Activated CD8-positive, alpha-beta T cell treated with anti-CD3 and anti-CD28 coated beads, Interleukin-2, amount 10 ng/mL, durations not matched to agents 7 days and 5 days (primary cell): ENCODE results near the gene CTIF. TPM values are rescaled to one million over a fixed set of nuclear protein-coding genes. Genes with fewer than 3 reads are reported as not detected.

Source experiments
- ATAC-seq: fragments of 150-1000 bp; cut with Tn5 transposase; one replicate; pipeline ENCODE4 v1.10.0; 2021; ENCODE audit warnings: moderate library complexity
- CTCF ChIA-PET: fragments of 350-600 bp; sonication (Branson Sonifier 250); formaldehyde crosslinking; loops from one replicate; lab custom pipeline; 2021; ENCODE audit warnings: antibody characterized with exemption; lab: Charles Lee
- POLR2A ChIA-PET: fragments of 350-600 bp; sonication (Branson Sonifier 250); formaldehyde crosslinking; loops from one replicate; lab custom pipeline; 2021; ENCODE audit warnings: antibody characterized with exemption; lab: Charles Lee
- DNase-seq: peaks from one replicate; pipeline ENCODE4 v3.0.0-alpha.2; 2020
- H3K27ac Mint-ChIP-seq: one replicate; pipeline ENCODE4 v1.8.0; 2021; ENCODE audit warnings: mild to moderate bottlenecking, mixed read lengths
- H3K27me3 Mint-ChIP-seq: one replicate; pipeline ENCODE4 v1.8.0; 2021; ENCODE audit warnings: low read depth, mixed read lengths
- H3K36me3 Mint-ChIP-seq: one replicate; pipeline ENCODE4 v1.8.0; 2021; ENCODE audit warnings: low read depth, mixed read lengths
- H3K4me1 Mint-ChIP-seq: one replicate; pipeline ENCODE4 v1.8.0; 2021; ENCODE audit warnings: low read depth, mixed read lengths
- H3K4me3 Mint-ChIP-seq: one replicate; pipeline ENCODE4 v1.8.0; 2021; ENCODE audit warnings: mild to moderate bottlenecking, mixed read lengths
- H3K9me3 Mint-ChIP-seq: one replicate; pipeline ENCODE4 v1.8.0; 2022; ENCODE audit warnings: mixed read lengths; ENCODE audit not compliant: insufficient read depth
- total RNA-seq, 2 experiments: library from RNA; stranded (reverse); gene quantifications; one replicate each; pipeline ENCODE4 v1.2.3, GENCODE V29; 2021

CTIF gene
- total RNA-seq, 2 experiments from 2014 or later, result 1.3 to 2.1 TPM

DNA sequence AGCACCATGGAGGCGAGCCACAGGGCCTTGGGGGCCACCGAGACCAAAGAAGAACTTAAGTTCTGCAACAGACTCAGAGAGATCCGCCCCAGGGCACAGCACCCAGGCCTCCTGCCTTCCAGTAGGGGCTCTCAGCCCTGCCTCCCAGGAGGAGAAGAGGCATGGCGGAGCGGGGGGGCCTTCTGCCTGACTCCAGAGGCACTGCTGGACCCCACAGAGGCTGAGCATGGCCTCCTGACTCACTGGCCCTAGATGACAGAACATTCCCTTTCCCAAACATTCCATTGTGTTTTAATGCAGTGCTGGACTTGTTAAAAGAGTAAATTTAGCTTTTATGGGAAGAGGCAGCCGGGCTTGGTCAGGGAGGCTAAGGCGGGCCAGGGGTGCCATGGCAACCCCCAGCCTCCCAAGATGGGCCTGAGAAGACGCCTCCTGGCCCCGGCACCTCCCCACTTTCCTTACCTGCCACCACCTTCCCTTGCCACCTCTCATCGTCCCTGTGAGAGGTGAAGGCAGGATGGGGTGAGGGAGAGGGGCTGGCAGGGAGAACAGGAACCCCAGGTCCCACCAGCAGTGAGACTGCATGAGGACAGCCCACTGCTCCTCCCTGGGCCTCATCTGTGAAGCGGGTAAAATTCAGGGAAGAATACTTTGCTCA lies 346.6 kb downstream of the CTIF start:
- Mint-ChIP-seq H3K27me3 (peaks cover 2% of the 10 kb centered on the region), H3K9me3 (no peaks in the 10 kb centered on the region), H3K4me3 (no peak overlapping the region), H3K36me3 (no peaks in the 10 kb centered on the region), H3K4me1 (peaks cover 7% of the 10 kb centered on the region), H3K27ac (peak overlapping the region; percentile 9)
- ChIA-PET CTCF (no interaction called here), POLR2A (no interaction called here)
- DNase-seq, result no peak
- no peak for ATAC-seq

GRCh38 chr18:48885924-48886400 lies 347.1 kb downstream of the CTIF start:
- no peak overlapping the region for H3K4me3 Mint-ChIP-seq
- H3K36me3 Mint-ChIP-seq, result no peaks in the 10 kb centered on the region
- CTCF ChIA-PET, result no interaction called here
- no peak for ATAC-seq
- DNase-seq, result no peak
- H3K9me3 Mint-ChIP-seq, result no peaks in the 10 kb centered on the region
- peak overlapping the region; percentile 4 for H3K27ac Mint-ChIP-seq
- H3K4me1 Mint-ChIP-seq, result peaks cover 1% of the 10 kb centered on the region
- POLR2A ChIA-PET, result no interaction called here
- H3K27me3 Mint-ChIP-seq, result peaks cover 2% of the 10 kb centered on the region

- H3K9me3 Mint-ChIP-seq, result no peaks in the 10 kb centered on the region
- H3K36me3 Mint-ChIP-seq, result no peaks in the 10 kb centered on the region
- no peak for ATAC-seq
- H3K27me3 Mint-ChIP-seq, result peaks cover 2% of the 10 kb centered on the region
- H3K27ac Mint-ChIP-seq, result no peak overlapping the region
- no peak for DNase-seq
- ChIA-PET CTCF (no interaction called here), POLR2A (no interaction called here)
- no peak overlapping the region for H3K4me3 Mint-ChIP-seq
- H3K4me1 Mint-ChIP-seq, result no peaks in the 10 kb centered on the region
Measured at GRCh38 chr18:48886520-48887293, 347.9 kb downstream of the CTIF start.

DNA sequence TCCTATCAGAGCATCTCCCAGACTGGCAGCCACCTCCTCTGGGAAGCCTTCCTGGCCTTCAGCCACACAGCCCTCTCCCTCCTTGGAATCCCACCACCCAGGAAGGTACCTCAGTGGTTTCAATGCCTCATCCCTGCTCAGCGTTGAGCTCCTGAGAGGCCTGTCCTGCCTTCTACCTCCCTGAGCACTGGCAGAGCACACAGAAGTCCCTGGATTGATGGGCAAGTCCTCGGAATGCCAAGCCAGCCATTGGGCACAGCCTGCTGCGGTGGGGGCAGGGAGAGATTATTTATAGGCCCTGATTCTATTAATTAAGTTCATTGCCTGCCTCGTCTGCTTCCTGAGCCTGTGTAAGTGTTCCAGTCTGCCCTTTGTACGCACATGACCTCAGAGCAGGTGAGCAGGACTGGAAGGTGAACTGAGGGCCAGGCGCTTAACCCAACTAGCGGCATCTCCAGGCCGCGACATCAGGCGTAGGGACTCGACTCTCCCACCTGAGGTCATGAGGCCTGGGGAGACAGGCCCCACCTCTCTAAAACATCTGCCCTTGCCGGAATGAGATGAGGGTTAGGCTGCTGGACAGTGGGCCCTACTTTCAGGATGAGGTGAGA lies 348.6 kb downstream of the CTIF start:
- no peaks in the 10 kb centered on the region for H3K9me3 Mint-ChIP-seq
- peak overlapping the region; percentile 34 for H3K27ac Mint-ChIP-seq
- H3K27me3 Mint-ChIP-seq, result peaks cover 2% of the 10 kb centered on the region
- H3K36me3 Mint-ChIP-seq, result no peaks in the 10 kb centered on the region
- ChIA-PET POLR2A (no interaction called here), CTCF (no interaction called here)
- no peak for ATAC-seq
- H3K4me1 Mint-ChIP-seq, result no peaks in the 10 kb centered on the region
- no peak overlapping the region for H3K4me3 Mint-ChIP-seq
- DNase-seq, result no peak

GRCh38 chr18:48887905-48888772 lies 349.3 kb downstream of the CTIF start:
- no peaks in the 10 kb centered on the region for H3K36me3 Mint-ChIP-seq
- DNase-seq (no peak), ATAC-seq (no peak)
- CTCF ChIA-PET, result no interaction called here
- H3K27ac Mint-ChIP-seq, result no peak overlapping the region
- no peaks in the 10 kb centered on the region for H3K9me3 Mint-ChIP-seq
- POLR2A ChIA-PET, result no interaction called here
- H3K4me1 Mint-ChIP-seq, result no peaks in the 10 kb centered on the region
- H3K27me3 Mint-ChIP-seq, result peaks cover 2% of the 10 kb centered on the region
- no peak overlapping the region for H3K4me3 Mint-ChIP-seq

DNA sequence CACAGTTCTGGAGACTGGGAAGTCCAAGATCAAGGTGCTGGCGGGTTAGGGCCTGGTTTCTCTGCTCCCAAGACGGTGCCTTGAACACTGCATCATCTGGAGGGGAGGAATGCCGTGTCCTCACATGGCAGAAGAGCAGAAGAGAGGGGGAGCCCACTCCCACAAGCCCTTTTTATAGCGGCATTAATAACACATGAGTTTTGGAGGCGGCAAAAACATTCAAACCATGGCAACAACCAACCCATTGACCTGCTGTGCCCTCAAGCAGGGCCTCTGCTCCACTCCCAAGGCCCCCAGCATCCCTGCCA lies 349.9 kb downstream of the CTIF start:
- DNase-seq (no peak), ATAC-seq (no peak)
- H3K9me3 Mint-ChIP-seq, result no peaks in the 10 kb centered on the region
- no peak overlapping the region for H3K27ac Mint-ChIP-seq
- H3K36me3 Mint-ChIP-seq, result no peaks in the 10 kb centered on the region
- ChIA-PET CTCF (no interaction called here), POLR2A (no interaction called here)
- H3K27me3 Mint-ChIP-seq, result peaks cover 2% of the 10 kb centered on the region
- H3K4me3 Mint-ChIP-seq, result no peak overlapping the region
- H3K4me1 Mint-ChIP-seq, result no peaks in the 10 kb centered on the region

- H3K4me3 Mint-ChIP-seq, result no peak overlapping the region
- DNase-seq (no peak), ATAC-seq (no peak)
- ChIA-PET CTCF (no interaction called here), POLR2A (no interaction called here)
- no peaks in the 10 kb centered on the region for H3K36me3 Mint-ChIP-seq
- H3K9me3 Mint-ChIP-seq, result no peaks in the 10 kb centered on the region
- H3K4me1 Mint-ChIP-seq, result no peaks in the 10 kb centered on the region
- peaks cover 2% of the 10 kb centered on the region for H3K27me3 Mint-ChIP-seq
- no peak overlapping the region for H3K27ac Mint-ChIP-seq
Measured at GRCh38 chr18:48889115-48889941, 350.5 kb downstream of the CTIF start.

GRCh38 chr18:48889981-48890762 lies 351.3 kb downstream of the CTIF start:
- H3K4me1 Mint-ChIP-seq, result no peaks in the 10 kb centered on the region
- H3K27ac Mint-ChIP-seq, result peak overlapping the region; percentile 11
- H3K4me3 Mint-ChIP-seq, result no peak overlapping the region
- H3K36me3 Mint-ChIP-seq, result no peaks in the 10 kb centered on the region
- no peaks in the 10 kb centered on the region for H3K27me3 Mint-ChIP-seq
- POLR2A ChIA-PET, result no interaction called here
- DNase-seq (no peak), ATAC-seq (no peak)
- CTCF ChIA-PET, result no interaction called here
- no peaks in the 10 kb centered on the region for H3K9me3 Mint-ChIP-seq

- ATAC-seq (no peak), DNase-seq (no peak)
- no peak overlapping the region for H3K4me3 Mint-ChIP-seq
- no peaks in the 10 kb centered on the region for H3K9me3 Mint-ChIP-seq
- H3K27me3 Mint-ChIP-seq, result no peaks in the 10 kb centered on the region
- H3K36me3 Mint-ChIP-seq, result no peaks in the 10 kb centered on the region
- ChIA-PET CTCF (no interaction called here), POLR2A (no interaction called here)
- no peak overlapping the region for H3K27ac Mint-ChIP-seq
- peaks cover 7% of the 10 kb centered on the region for H3K4me1 Mint-ChIP-seq
Measured at GRCh38 chr18:48891721-48892120, 352.9 kb downstream of the CTIF start.

DNA sequence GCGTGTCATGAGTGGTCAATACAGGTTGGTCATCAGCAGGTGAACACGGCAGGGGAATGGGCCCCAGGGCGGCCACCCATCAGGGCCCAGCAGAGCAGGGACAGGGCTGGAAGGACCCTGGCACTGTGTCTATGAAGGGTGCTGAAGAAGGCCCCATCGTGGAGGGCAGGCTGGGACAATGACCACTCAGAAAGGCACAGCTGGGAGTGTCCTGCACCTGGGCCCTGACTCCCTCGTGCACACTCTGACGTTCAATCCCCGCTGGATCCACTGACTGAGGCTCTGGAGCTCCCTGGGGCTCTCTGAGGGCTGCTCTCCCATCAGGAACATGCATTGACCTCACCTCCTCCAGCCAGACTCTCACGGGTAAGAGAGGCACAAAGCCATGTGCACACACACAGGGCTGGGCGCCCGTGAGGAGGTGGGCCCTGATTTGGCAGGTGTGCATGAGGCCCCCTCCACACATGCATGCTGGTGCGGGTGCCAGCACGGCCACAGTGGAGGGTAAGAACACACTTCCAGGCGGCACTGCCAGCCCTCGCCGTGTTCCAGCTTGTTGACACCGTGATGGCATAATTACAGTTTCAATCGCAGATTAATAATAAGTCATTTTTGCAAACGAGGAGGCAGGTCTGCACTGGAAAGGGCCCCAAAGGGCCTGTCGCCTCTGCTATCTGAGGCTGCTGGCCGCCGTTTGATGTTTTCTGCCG lies 353.5 kb downstream of the CTIF start:
- ChIA-PET POLR2A (no interaction called here), CTCF (no interaction called here)
- ATAC-seq (no peak), DNase-seq (no peak)
- Mint-ChIP-seq H3K4me3 (no peak overlapping the region), H3K9me3 (no peaks in the 10 kb centered on the region), H3K36me3 (no peaks in the 10 kb centered on the region), H3K27me3 (no peaks in the 10 kb centered on the region), H3K27ac (no peak overlapping the region), H3K4me1 (peaks cover 12% of the 10 kb centered on the region)
